Endothelial cell of hepatic sinusoid (primary cell): Measurements from ENCODE around the gene CARD11.

Source experiments
- in situ Hi-C: cut with HindIII; loops from 2 replicates; pipeline ENCODE4 v1.10.0; 2017; ENCODE audit warnings: low sequenced_read_pairs

The CARD11 gene

DNA sequence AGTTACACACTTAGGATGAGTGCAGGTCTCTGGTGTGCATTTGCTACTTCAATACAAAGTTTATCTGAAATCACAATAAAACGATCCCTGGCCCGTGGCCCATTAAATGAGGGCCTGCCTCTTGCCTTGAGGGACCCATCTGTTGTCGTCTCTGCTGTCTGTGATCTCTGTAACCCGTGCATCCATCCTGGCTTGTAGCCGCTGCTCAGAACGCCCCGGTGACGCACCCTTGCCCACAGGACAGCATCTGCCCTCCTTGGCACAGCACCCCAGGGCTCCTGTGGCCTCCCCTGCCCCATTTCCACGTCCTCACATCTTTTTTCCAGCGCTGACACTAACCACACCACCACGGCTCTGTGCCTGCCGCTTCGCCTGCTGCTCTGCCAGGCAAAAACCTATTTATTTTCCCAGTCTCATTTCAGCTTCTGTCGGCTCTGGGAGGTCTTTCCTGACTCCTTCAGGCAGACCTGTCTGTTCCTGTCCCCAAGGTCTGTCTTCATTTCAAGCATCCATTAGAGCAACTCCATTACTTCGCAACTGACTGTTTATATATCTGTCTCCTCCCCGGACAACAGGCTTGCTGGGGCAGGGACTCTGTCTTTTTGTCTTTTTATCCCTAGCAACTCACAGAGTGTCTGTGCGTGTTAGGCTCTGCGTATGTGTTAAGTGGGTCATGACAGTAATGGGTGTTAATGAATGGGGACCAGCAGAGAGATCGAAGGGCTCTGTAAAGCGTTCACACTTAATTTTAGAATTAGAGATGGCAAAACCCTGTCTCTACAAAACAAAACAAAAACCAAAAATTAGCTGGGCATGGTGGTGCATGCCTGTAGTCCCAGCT lies 16.4 kb downstream of the CARD11 start:
- in situ Hi-C loops: loop anchor here (5.0 to 10.0 kb wide), 2 partner anchors 60 to 162 kb away; no protein-coding TSS in a partner anchor

DNA sequence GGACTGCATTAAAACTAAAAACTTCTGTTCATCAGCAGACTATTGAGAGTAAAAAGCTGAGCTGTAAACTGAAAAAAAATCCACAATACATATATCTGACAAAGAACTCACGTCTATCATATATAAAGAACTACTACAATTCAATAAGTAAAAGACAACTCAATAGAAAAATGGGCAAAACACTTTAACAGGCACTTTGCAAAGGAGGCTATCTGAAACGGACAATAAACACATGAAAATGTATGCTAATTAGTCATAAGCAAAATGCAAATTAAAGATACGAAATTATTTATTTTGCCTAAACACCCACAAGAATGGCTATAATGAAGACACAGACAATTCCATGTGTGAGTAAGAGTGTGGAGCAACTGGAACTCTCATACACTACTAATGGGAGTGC lies 18.1 kb downstream of the CARD11 start:
- in situ Hi-C loops: loop anchor here (5.0 to 10.0 kb wide), 2 partner anchors 62 to 161 kb away; no protein-coding TSS in a partner anchor

DNA sequence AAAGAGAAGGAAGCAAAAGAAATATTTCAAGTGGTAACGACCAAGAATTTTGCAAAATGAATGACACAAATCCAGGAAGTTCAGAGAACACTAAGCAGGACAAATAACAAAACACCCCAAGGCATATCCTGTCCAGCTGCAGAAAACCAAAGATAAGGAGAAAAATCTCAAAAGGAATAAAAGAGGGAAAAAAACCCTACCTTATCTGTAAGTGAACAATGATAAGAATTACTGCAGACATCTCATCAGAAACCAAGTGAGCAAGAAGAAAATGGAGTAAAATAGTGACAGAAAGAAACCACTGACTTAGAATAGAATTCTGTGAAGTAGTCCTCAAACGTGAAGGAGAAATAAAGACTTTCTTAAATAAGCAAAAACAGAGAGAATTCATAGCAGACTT lies 21.8 kb downstream of the CARD11 start:
- in situ Hi-C loops: loop anchor here (10.0 kb wide), 1 partner anchor 157 kb away; no protein-coding TSS in a partner anchor

DNA sequence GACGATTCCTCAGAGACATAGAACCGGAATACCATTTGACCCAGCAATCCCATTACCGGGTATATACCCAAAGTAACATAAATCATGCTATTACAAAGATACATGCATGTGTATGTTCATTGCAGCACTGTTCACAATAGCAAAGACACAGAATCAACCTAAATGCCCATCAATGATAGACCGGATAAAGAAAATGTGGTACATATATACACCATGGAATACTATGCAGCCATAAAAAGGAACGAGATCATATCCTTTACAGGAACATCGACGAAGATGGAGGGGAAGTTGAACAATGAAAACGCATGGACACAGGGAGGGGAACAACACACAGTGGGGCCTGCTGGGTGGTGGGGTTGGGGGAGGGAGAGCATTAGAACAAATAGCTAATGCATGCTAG lies 22.4 kb downstream of the CARD11 start:
- in situ Hi-C loops: loop anchor here (10.0 kb wide), 1 partner anchor 156 kb away; no protein-coding TSS in a partner anchor

DNA sequence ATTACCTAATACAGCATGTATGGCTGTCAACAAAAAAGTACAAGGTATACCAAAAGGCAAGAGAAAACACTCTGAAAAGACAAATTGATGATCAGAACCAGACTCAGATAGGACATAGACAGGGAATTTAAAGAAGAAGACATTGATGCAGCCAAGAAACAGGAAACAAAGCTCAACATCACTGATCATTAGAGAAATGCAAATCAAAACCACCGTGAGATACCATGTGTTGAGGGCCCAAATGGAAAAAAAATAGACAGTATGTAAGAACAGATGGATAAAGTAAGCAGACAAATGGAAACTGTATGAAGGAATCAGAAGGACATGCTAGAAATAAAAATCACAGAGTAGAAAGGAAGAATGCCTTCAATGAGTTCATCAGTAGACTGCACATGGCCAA lies 23.3 kb downstream of the CARD11 start:
- in situ Hi-C loops: loop anchor here (10.0 kb wide), 1 partner anchor 156 kb away; no protein-coding TSS in a partner anchor

DNA sequence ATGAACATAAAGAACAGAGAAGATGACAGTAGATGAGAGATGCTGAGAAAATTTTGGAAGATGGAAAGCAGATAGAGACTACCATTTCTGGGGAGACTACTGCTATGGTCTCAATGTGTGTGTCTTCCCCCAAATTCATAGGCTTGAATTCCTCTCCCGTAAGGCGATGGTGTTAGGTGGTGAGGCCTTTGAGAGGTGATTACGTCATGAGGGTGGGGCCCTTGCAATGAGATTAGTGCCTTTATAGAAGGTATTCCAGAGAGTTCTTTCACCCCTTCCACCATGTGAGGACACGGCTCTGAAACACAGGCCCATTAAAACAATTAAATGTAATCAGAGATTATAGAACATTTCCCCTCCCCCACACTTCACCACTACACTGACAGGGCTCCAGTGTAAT lies 23.9 kb downstream of the CARD11 start:
- in situ Hi-C loops: loop anchor here (10.0 kb wide), 1 partner anchor 155 kb away; no protein-coding TSS in a partner anchor

DNA sequence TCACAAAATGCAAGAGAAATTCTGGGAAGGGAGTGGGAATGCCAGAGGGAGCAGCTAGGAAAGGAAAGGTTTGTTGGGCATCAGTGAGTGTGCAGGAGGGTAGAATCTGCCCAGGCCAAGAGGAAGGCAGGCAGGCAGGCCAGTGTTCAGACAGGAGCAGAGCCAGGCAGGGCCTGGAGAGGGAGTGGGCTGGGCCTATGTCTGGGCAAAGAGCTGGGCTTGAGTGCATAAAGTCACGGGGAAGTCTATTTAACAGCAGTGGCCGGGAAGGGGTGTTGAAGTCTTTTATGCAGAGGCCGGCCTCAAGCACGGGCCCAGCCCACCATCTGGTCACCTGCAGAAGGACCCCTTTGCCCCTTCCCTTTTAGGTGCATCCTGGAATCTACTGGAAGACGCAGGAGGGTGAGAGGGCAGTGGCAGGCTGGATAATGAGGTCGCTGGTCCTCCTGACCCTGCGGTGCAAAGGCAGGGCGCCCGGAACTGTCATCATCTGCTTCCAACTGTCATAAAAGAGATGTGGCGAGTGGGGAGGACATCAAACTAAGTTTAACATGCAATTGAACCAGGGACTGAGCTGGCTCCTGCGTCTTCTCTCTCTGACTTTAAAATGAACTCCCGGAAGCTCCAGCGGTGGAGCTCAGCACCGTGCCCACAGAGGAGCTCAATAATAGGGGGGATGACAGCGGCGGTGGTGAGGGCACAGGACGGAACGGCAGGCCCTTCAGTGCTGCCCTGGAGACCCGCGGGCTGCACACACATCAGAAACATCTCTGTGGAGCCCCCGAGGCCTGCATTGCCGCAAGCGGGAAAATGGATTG lies 29.5 kb downstream of the CARD11 start:
- in situ Hi-C loops: no loop called here

DNA sequence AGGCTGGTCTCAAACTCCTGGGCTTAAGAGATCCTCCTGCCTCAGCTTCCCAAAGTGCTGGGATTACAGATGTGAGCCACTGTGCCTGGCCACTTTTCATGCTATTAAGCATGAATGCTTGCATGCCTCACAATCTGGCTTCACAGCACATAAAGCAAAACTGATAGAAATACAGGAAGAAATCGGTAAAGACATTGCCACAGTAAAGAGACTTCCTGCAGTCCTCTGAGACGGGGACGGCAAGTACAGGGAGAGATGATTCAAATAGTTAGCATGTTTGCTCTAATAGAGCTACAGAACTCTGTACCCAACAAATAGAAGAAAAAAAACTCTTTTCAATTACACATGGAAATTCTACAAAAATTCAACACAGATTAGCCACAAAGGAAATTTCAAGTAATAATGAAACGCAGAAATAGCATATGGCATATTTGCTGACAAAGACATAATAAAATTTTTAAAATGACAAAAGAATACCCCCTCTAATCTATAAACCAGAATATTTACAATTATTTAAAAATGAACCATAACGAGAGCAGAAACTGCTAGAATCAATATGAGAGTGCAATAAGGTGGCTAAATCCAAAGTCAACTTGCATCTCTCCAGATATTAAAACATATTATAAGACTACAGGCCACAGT lies 32.3 kb downstream of the CARD11 start:
- in situ Hi-C loops: no loop called here

DNA sequence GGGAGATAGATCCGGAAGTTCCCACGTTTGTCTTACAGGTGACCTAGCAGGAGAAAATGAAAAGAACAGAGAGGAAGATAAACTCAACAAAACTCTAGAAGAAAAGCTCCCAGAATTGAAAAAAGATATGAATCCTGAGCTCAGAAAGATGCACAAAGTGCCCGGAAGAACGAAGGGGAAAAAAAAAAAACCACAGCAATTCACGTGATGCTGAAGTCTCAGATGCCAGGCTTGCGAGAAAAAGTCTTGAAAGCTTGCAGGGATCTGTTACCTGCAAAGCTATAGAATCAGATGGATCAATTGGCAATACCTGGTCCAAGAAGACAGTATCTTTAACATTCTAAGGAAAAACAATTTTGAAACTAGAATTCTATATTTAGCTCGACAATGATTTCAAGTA lies 33.5 kb downstream of the CARD11 start:
- in situ Hi-C loops: no loop called here

DNA sequence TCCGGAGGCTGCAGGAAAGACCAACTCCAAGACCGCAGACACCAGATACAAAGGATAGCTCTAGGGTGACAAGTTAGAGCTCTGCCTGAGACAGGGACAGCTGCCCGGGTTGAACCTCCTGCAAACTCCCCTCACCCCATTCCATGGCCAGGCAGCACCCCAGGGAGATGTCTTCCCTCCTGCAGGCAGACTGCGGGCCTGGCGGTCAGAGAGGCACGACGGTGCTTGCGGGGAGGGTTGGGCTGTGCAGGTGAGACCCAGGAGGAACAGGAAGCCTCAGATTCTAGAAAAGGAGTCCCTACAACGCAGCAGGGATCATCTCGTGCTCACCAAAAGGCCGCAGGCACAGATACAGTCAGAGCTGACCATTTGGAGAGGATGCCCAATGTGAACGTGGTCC lies 34.6 kb downstream of the CARD11 start:
- in situ Hi-C loops: loop anchor here (5.0 kb wide), 1 partner anchor 62 kb away; no protein-coding TSS in a partner anchor

DNA sequence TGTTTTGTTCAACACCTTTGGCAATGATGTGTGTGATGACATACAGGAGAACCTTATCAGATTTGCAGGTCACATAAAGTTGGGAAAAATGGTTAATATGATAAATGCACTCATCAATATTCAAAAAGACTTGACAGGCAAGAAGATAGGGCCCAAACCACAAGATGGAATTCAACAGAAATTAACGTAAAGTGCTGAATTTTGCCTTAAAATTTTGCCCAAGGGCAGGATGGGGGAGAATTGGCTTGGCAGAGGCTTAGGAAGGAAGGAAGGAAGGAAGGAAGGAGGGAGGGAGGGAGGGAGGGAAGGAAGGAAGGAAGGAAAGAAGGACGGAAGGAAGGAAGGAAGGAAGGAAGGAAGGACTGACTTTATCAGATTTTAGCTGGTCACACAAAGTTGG lies 35.3 kb downstream of the CARD11 start:
- in situ Hi-C loops: loop anchor here (5.0 kb wide), 1 partner anchor 61 kb away; no protein-coding TSS in a partner anchor

DNA sequence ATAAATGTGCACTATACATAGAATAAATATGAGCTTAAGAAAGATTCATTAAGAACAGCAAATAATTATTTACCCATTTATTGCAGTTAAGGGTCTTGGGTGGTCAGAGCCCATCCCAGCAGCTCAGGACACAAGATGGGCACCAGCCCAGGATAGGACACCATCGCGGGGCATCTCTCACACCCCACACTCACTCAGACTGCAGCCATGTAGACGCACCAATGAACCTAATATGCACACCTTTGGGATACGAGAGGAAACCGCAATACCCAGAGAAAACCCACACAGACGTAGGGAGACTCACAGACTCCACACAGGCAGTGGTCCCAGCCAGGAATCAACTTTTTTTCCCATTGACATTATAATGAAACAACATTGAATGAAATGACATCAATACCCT lies 36.0 kb downstream of the CARD11 start:
- in situ Hi-C loops: loop anchor here (5.0 kb wide), 1 partner anchor 60 kb away; no protein-coding TSS in a partner anchor

DNA sequence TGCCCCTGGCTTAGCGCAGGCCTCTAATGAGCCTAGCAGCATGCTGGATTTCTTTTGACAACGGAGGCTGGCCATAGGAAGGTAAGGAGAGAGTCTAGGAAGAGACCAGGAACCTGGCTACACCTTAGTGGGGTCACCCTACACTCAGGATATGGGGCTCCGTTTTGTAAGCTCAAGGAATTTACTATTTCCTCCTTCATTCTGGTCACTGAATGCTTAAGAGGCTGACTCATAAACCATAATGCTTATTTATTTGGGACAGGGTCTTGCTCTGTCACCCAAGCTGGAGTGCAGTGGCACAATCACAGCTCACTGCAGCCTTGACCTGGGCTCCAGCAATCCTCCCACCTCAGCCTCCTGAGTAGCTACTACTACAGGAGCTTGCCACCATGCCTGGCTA lies 38.4 kb downstream of the CARD11 start:
- in situ Hi-C loops: loop anchor here (5.0 kb wide), 1 partner anchor 58 kb away; no protein-coding TSS in a partner anchor

DNA sequence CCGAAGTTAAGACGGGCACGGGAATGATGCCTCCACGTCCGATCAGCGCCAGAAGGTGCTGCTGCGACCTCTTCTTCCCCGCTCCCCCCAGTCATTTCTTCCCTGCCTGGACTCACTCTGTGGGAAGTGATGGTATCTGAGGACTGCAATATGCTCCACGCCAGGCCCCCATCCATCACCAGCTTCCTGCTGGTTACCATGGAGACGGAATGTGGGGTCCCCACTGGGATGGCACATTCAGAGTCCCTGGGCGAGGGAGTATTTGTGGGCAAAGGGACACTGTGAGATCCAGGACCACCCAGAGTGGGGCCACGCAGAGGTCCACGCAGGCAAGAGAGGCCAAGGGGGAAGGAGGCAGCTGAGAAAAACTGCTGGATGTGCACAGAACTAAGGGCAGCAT lies 39.7 kb downstream of the CARD11 start:
- in situ Hi-C loops: no loop called here

DNA sequence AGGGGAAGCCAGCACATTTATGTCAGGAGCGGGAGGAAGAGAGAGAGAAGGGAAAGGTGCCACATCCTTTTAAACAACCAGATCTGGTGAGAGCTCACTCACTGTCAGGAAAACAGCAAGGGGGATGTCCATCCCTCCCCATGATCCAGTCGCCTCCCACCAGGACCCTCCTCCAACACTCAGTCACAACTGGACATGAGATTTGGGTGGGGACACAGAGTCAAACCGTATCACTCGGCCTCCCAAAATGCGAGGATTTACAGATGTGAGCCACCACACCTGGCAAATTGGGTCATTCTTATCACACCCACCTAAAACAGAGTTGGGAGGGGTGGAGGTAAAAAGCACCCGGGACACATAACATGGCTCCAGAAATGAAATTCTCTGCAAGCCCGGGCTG lies 41.0 kb downstream of the CARD11 start:
- in situ Hi-C loops: no loop called here

DNA sequence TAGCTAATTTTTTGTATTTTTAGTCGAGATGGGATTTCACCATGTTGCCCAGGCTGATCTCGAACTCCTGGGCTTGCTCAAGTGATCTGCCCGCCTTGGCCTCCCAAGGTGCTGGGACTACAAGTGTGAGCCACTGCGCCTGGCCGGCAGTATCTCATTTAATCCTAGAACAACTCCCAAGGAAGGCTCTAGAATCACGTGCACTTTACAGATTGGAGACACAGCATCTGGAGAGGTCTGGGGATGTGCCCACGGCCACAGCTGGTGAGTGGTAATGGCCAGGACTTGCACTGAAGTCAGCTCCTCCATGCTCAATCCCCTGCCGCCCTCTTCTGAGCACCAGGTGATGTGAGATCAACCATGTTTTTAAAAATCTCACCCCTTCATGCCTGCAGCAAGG lies 43.1 kb downstream of the CARD11 start:
- in situ Hi-C loops: no loop called here

DNA sequence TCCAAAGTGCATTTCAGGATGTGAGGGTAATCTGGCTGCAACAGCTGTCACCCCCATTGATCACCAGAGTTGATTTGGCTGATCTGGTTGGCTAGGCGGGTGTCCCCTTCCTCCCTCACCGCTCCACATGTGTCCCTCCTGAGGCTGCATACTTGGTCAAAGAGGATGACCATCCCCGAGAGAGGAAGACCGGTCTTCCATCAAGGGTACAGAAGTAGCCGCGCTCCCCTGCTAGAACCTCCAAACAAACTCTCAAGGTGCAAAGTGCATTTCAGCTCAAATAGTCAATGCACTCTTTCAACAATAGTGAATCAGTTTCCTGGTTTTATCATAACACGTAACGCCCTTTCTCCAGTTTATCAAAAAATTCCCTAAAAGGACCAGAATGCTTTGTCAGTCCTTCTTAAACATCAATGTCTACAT lies 44.6 kb downstream of the CARD11 start:
- in situ Hi-C loops: loop anchor here (5.0 to 10.0 kb wide), 2 partner anchors 66 to 72 kb away; no protein-coding TSS in a partner anchor

DNA sequence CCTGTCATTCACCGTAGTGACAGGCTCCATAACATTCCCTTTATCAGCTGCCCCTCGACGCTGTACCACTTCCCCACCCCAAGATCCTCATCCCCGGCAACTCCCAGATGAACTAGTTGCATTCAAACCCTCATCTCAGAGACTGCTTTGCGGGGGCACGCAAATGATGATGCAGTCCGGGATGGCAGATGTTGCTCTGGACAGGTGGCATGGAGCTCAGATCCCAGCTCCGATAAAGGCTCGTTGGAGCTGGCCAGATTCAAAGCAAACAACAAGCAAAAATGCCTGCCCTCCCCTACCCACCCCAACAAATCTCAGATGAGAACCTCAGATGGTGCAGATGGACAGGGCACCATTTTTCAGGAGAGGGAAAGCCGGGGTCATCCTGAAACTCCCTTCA lies 46.7 kb downstream of the CARD11 start:
- in situ Hi-C loops: loop anchor here (5.0 to 10.0 kb wide), 2 partner anchors 68 to 70 kb away; no protein-coding TSS in a partner anchor

DNA sequence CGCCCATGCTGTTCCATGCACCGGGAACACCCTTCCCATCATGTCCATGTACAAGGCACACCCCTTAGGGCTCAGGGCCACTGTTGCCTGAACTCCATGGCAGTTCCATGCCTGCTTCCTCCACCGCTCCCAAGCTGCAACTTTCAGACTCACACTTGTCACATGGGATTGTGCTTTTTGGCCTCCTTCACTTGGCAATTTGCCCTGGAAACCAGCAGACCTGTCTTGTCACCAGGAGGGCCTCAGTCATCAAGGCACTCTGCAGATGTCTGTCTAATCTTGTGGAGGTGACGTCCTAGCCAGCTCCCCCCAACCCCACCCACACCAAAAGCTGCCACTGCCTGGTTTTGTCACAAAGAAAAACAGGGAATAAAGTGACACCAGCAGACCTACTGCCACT lies 47.5 kb downstream of the CARD11 start:
- in situ Hi-C loops: loop anchor here (5.0 to 10.0 kb wide), 2 partner anchors 69 kb away; no protein-coding TSS in a partner anchor

DNA sequence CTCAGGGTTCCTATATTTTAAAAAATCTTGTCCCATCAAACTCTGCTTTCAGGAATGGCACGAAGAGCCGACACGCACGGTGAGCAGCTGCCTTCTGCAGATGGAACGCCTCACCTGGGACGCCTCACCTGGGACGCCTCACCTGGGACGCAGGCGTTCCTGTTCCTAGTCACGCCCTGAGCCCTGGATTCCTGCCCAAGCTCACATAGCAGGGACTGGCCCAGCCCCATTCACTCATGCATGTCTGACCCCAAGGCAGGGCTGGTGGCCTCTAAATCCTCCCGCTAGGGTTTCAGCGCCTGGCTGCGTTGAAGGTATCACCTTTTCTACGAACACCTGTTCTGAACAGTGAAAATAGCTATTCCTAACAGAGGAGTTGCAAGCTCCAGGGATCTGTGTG lies 49.8 kb downstream of the CARD11 start:
- in situ Hi-C loops: loop anchor here (10.0 kb wide), 1 partner anchor 71 kb away; no protein-coding TSS in a partner anchor
